HG03469 (cell line): ENCODE data around the gene SSC5D.

Experiments
- ATAC-seq: cut with Tn5 transposase; IDR thresholded peaks from one replicate; pipeline ENCODE4 v1.9.1; 2021; ENCODE audit warnings: mild to moderate bottlenecking, moderate library complexity, moderate number of reproducible peaks; ENCODE audit not compliant: unreplicated experiment

Gene SSC5D

GRCh38 chr19:55454787-55455243 lies 33.4 kb upstream of the SSC5D start:
- no peak for ATAC-seq

- no peak for ATAC-seq
Observed at GRCh38 chr19:55455576-55456235, 32.5 kb upstream of the SSC5D start.

- ATAC-seq, result no peak
Observed at GRCh38 chr19:55456347-55456746, 31.9 kb upstream of the SSC5D start.

GRCh38 chr19:55457683-55458457 lies 30.4 kb upstream of the SSC5D start:
- ATAC-seq, result no peak

- no peak for ATAC-seq
Observed at GRCh38 chr19:55459551-55459949, 28.7 kb upstream of the SSC5D start.

- no peak for ATAC-seq
Observed at GRCh38 chr19:55459950-55460657, 28.1 kb upstream of the SSC5D start.

- ATAC-seq, result no peak
Observed at GRCh38 chr19:55460670-55461258, 27.5 kb upstream of the SSC5D start.

- peak; percentile 86 for ATAC-seq
Observed at GRCh38 chr19:55461259-55461973, 26.8 kb upstream of the SSC5D start, which contains the start of gene ISOC2. TSS of gene ISOC2 (minus strand) at chr19:55461642. CDS start at chr19:55456486, 5,156 bp downstream.

- ATAC-seq, result no peak
Observed at GRCh38 chr19:55461974-55462626, 26.1 kb upstream of the SSC5D start.

GRCh38 chr19:55462722-55463121 lies 25.5 kb upstream of the SSC5D start:
- ATAC-seq, result no peak

- no peak for ATAC-seq
Observed at GRCh38 chr19:55463583-55464031, 24.6 kb upstream of the SSC5D start.

- ATAC-seq, result no peak
Observed at GRCh38 chr19:55464039-55464661, 24.1 kb upstream of the SSC5D start.

- no peak for ATAC-seq
Observed at GRCh38 chr19:55464662-55465054, 23.6 kb upstream of the SSC5D start, which contains the start of gene C19orf85. TSS of gene C19orf85 (minus strand) at chr19:55464751. CDS start at chr19:55464554, 197 bp downstream.

GRCh38 chr19:55465460-55466240 lies 22.6 kb upstream of the SSC5D start:
- ATAC-seq, result no peak

GRCh38 chr19:55466241-55466614 lies 22.0 kb upstream of the SSC5D start:
- ATAC-seq, result no peak

- no peak for ATAC-seq
Observed at GRCh38 chr19:55467236-55468053, 20.8 kb upstream of the SSC5D start.

- no peak for ATAC-seq
Observed at GRCh38 chr19:55468054-55468393, 20.2 kb upstream of the SSC5D start.

- no peak for ATAC-seq
Observed at GRCh38 chr19:55471266-55471665, 17.0 kb upstream of the SSC5D start.
